ENCODE results near the gene DLST.

DLST gene

DNA sequence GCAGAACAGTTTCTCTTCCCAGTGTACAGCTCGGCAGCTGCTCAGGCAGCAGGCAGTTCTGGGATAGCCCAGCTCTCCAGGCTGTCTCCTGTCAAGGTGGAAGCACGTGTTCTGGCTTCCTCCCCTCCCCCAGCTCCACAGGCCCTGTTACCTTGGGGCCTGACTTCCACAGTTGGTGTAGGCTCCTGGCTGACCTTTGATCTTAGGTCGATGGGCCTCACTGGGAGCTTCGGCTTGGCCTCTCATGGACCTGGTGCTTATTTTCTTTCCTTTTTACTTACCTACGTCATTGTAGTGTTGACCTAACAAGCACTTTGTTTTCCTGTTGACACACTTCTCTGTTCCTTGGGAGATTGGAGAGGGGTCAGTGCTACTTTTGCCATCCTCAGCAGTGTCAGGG lies 17.0 kb downstream of the DLST start:
- DNase-seq: no peak

- DNase-seq: no peak
Observed at GRCh38 chr14:74902941-74903705, 21.4 kb downstream of the DLST start.

GRCh38 chr14:74904635-74905503 lies 23.2 kb downstream of the DLST start:
- DNase-seq: no peak

DNA sequence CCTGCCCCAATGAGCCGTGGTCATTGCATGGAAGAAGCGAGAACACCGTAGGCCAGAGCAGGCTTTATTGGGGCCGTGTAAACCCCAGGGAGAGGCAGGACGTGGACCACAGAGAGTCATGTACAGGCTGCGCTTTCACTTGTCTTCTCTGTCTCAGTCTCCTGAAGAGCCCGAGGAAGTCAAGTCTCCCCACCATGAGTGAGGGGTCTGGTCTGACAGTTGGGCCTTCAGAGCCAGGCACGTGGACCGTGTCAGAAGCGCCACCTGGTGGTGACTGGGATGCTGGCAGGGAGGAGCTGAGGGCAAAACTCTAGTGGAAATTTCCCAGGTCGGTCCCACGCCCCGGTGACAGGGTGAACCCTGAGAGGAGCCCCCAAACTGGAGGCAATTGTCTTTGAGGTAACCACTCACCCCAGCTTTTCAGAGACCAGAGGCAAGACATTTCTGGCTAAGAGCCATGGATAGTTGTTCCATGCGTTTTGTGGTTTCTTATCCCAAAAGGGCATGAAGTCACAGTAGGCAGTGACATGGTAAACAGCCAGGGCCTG lies 24.0 kb downstream of the DLST start:
- DNase-seq: no peak

GRCh38 chr14:74906925-74907521 lies 25.3 kb downstream of the DLST start:
- no peak for DNase-seq

DNA sequence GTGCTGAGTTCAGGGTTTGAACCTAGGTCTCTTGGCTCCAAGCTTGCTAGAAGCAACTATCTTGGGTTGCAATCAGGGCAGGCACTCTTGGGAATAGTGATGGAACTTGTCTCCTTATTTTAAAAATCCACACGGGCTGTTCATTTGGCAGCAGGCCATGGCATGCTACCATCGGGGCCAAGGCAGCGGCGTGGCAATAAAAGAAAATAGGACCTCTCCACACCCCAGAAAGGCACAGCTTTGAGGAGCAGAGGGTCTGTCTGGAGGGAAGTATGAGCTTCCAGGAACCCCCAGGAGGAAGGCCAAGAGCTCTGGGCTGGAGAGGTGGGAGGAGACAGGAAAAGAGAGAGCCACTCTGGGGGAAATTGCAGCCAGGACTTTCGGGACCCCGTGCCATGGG lies 26.0 kb downstream of the DLST start:
- DNase-seq: no peak

GRCh38 chr14:74908861-74909341 lies 27.2 kb downstream of the DLST start:
- no peak for DNase-seq

- DNase-seq: no peak
Observed at GRCh38 chr14:74909501-74909900, 27.8 kb downstream of the DLST start.

- no peak for DNase-seq
Observed at GRCh38 chr14:74909911-74910310, 28.2 kb downstream of the DLST start.

GRCh38 chr14:74910556-74910955 lies 28.8 kb downstream of the DLST start:
- DNase-seq: no peak

GRCh38 chr14:74911221-74911620 lies 29.5 kb downstream of the DLST start:
- DNase-seq: no peak

DNA sequence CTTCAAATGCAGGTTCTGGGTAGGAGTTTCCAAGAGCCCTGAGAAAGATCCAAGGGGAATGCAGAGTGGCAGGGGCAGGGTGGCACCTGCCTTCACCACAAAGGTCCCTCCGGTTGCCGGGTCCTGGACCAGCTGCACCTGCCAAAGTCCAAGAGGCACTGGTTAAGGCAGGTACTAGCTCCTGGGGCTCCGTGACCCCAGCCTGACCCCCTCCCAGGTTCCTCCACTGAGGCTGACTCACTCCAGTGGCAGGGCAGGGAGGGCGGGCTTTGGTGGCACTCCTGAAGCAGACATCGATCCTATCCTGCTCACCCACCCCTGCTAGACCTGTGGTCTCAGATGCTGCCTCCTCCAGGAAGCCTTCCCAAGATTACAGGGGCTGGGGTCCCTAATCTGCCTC lies 30.0 kb downstream of the DLST start:
- DNase-seq: no peak

GRCh38 chr14:74912111-74912510 lies 30.4 kb downstream of the DLST start:
- DNase-seq: no peak

- DNase-seq: no peak
Observed at GRCh38 chr14:74912801-74913200, 31.1 kb downstream of the DLST start.

GRCh38 chr14:74913393-74913910 lies 31.7 kb downstream of the DLST start:
- no peak for DNase-seq

- DNase-seq: no peak
Observed at GRCh38 chr14:74913986-74914573, 32.4 kb downstream of the DLST start.

- no peak for DNase-seq
Observed at GRCh38 chr14:74915426-74915825, 33.7 kb downstream of the DLST start.

DNA sequence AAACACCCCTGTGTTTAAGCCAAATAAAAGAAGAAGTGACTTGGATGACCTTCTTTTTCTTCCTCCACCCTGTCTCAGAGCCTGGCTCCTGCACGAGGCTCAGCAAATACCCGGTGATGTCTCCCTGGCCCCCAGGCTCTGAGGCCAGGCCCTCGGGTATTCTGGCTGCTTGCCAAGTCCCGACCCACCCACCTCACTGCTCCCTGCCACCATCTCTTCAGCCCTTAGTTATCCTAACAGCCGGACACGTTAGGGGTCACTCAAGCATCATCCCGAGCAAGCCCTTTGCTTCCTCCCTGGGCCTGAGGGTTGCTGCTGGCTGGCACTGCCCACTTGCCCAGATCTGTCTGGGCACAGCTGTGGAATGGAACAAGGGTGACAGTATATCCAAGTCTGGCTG lies 34.1 kb downstream of the DLST start:
- DNase-seq: no peak

DNA sequence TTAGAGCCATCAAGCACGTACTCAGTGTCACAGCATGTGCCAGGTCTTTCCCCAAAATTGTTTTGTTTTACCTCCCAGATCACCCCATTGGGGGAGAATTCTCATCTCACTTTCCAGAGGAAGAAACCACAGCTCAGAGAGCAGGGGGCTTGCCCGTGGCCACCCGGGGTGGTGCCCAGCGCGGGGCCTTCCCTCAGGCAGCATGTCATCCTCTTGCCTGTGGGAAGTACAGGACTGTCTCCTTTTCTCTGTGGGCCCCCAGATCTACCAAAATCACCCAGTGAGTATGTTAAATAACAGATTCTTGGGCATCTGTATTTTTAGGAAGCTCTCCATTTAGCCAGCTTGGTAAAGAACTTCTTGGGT lies 35.4 kb downstream of the DLST start:
- DNase-seq: no peak

GRCh38 chr14:74917646-74918081 lies 35.9 kb downstream of the DLST start:
- no peak for DNase-seq

DNA sequence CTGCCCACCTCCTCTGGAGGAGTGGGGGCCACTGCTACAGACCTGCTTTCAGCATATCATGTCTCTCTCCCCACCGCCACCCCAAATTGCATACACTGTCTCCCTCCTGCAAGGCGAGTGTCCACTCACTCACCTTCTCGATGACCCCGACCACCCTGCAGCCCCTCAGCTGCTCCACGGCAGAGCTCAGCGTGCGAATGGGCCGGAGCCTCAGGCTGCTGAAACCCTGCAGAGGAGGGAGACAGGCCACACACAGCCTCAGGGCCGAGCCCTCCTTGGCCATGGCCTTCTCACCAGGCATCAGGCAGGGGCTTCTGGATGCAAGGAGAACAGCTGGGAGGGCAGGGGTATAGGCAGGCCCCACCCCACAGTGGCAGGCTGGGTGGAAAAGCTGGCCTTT lies 36.7 kb downstream of the DLST start:
- DNase-seq: no peak

DNA sequence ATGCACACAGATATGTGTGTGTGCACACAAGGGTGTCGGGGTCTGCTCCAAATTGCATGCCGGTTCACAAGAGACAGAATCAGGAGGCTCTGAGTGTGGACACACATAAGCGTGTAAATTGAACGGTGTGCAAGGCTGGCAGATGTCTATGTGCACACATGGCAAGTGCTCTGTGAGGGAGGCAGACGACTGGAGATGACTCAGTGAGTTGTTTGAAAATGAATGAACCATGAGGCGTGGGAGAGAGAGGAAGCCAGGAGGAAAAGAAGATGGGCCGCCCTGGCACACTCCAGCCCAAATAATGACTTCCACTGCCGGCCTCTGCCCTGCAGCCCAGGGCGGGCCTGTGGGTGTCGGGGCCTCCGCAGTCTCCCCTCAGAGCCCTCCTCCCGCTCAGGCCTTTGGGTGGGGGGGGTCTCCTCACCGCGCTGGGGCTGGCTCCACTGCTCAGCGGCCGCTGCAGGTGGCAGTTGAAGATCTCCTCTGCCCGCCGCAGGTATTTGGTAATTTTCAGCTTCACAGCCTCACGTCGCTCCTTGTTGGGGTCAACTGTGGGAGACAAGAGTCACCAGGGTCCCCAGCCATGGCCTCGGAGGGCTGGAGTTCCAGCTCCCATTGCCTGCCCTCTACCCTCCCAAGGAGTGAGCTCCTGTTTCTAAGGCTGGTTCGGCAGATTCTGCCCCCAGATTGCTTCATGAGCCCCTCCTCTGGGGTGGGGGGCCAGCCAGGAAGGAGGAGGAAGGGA lies 37.9 kb downstream of the DLST start:
- DNase-seq: no peak
